ENCODE data around the gene NRP1. TPM values are rescaled to one million over a fixed set of nuclear protein-coding genes. Genes with fewer than 3 reads are reported as not detected.

NRP1 gene
- total RNA-seq, 1 donor from 2014 or later = 208 TPM

- Mint-ChIP-seq H3K36me3 (ENCODE audit: unreplicated experiment) (no peaks in the 10 kb centered on the region), H3K27ac (ENCODE audit: unreplicated experiment) (no peak overlapping the region), H3K9me3 (ENCODE audit: unreplicated experiment) (peaks cover 9% of the 10 kb centered on the region), H3K27me3 (ENCODE audit: unreplicated experiment) (no peaks in the 10 kb centered on the region), H3K4me1 (ENCODE audit: unreplicated experiment) (no peaks in the 10 kb centered on the region), H3K4me3 (ENCODE audit: unreplicated experiment) (no peak overlapping the region)
- DNase-seq (ENCODE audit: extremely low spot score, unreplicated experiment) = no peak
- TF ChIP-seq, protein P1, sequence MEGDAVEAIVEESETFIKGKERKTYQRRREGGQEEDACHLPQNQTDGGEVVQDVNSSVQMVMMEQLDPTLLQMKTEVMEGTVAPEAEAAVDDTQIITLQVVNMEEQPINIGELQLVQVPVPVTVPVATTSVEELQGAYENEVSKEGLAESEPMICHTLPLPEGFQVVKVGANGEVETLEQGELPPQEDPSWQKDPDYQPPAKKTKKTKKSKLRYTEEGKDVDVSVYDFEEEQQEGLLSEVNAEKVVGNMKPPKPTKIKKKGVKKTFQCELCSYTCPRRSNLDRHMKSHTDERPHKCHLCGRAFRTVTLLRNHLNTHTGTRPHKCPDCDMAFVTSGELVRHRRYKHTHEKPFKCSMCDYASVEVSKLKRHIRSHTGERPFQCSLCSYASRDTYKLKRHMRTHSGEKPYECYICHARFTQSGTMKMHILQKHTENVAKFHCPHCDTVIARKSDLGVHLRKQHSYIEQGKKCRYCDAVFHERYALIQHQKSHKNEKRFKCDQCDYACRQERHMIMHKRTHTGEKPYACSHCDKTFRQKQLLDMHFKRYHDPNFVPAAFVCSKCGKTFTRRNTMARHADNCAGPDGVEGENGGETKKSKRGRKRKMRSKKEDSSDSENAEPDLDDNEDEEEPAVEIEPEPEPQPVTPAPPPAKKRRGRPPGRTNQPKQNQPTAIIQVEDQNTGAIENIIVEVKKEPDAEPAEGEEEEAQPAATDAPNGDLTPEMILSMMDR (IDR thresholded peaks at IDR 0.05) = no peak
Observed at GRCh38 chr10:33370434-33370930, 36.0 kb upstream of the NRP1 start.

DNA sequence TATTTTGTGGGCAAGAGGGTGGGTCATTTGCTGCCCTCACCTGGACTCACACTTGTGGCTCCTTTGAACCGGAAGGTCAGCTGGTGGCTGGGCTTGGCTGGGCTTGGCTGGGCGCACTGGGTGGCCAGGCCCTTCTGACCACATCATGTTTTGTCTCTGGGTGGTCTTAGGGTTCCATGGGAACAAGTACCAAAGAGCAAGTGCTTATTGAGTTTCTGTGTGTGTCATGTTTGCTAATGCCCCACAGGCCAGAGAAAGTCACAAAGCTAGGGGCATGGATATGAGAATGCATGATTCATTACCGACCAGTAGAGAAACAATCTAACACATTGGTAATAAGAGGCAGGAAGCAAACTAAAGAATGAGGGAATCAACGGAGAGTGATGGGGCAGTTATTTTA lies 33.6 kb upstream of the NRP1 start:
- H3K4me1 Mint-ChIP-seq (ENCODE audit: unreplicated experiment) = no peaks in the 10 kb centered on the region
- H3K27ac Mint-ChIP-seq (ENCODE audit: unreplicated experiment) = no peak overlapping the region

GRCh38 chr10:33365871-33366411 lies 31.5 kb upstream of the NRP1 start:
- Mint-ChIP-seq H3K27ac (ENCODE audit: unreplicated experiment) (peak overlapping the region; percentile 27), H3K36me3 (ENCODE audit: unreplicated experiment) (no peaks in the 10 kb centered on the region), H3K4me1 (ENCODE audit: unreplicated experiment) (no peaks in the 10 kb centered on the region), H3K27me3 (ENCODE audit: unreplicated experiment) (no peaks in the 10 kb centered on the region), H3K4me3 (ENCODE audit: unreplicated experiment) (no peak overlapping the region), H3K9me3 (ENCODE audit: unreplicated experiment) (peaks cover 9% of the 10 kb centered on the region)
- TF ChIP-seq, protein P1 (IDR thresholded peaks at IDR 0.05) = no peak
- no peak for DNase-seq (ENCODE audit: extremely low spot score, unreplicated experiment)

More for the DNA sequence above, 33.6 kb upstream of the NRP1 start:
- TF ChIP-seq, protein P1 (IDR thresholded peaks at IDR 0.05) = no peak
- no peaks in the 10 kb centered on the region for H3K36me3 Mint-ChIP-seq (ENCODE audit: unreplicated experiment)
- H3K4me3 Mint-ChIP-seq (ENCODE audit: unreplicated experiment) = no peak overlapping the region
- H3K9me3 Mint-ChIP-seq (ENCODE audit: unreplicated experiment) = peaks cover 9% of the 10 kb centered on the region
- no peak for DNase-seq (ENCODE audit: extremely low spot score, unreplicated experiment)
- H3K27me3 Mint-ChIP-seq (ENCODE audit: unreplicated experiment) = no peaks in the 10 kb centered on the region

DNA sequence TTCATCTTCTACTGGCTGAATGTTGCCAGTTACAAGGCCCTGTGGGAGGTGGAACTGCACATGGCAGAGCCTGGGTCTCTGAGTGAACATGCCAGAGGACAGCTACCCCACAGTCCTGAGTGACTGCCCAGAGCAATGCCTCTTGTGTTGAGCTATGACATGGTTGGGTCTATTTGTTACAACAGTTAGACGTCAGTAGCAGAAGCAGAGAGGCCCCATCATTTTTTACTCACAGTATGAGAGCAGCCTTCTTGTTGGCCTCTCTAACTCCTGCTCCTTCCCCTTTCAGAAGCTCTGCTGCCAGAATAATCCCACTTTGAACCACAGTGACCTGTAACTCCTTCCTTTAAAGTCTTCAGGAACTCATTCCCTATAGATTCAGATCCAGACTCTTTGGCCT lies 30.8 kb upstream of the NRP1 start:
- Mint-ChIP-seq H3K36me3 (ENCODE audit: unreplicated experiment) (no peaks in the 10 kb centered on the region), H3K27me3 (ENCODE audit: unreplicated experiment) (no peaks in the 10 kb centered on the region), H3K27ac (ENCODE audit: unreplicated experiment) (peak overlapping the region; percentile 10), H3K9me3 (ENCODE audit: unreplicated experiment) (peaks cover 4% of the 10 kb centered on the region), H3K4me1 (ENCODE audit: unreplicated experiment) (no peaks in the 10 kb centered on the region), H3K4me3 (ENCODE audit: unreplicated experiment) (no peak overlapping the region)
- DNase-seq (ENCODE audit: extremely low spot score, unreplicated experiment) = no peak
- TF ChIP-seq, protein P1 (IDR thresholded peaks at IDR 0.05) = no peak

DNA sequence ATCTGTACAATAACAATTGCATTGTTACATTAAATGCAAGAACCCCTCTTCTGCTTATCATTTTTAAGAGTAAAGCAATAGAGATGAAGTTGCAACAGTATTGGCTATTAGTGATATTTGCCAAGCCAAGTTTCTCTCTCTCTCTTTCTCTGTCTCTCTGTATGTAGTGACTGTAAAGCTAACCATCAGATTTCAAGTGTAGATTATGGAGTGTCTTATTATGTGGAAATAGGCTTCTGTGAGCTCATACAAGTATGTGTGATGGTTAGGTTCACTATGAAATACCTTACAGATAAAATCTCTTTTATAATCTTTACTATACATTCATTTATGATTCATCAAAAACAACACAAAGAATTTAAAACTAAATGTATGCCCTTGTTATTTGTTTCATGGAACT lies 28.6 kb upstream of the NRP1 start:
- Mint-ChIP-seq H3K27ac (ENCODE audit: unreplicated experiment) (no peak overlapping the region), H3K9me3 (ENCODE audit: unreplicated experiment) (peaks cover 4% of the 10 kb centered on the region), H3K27me3 (ENCODE audit: unreplicated experiment) (no peaks in the 10 kb centered on the region), H3K4me3 (ENCODE audit: unreplicated experiment) (no peak overlapping the region), H3K36me3 (ENCODE audit: unreplicated experiment) (no peaks in the 10 kb centered on the region), H3K4me1 (ENCODE audit: unreplicated experiment) (no peaks in the 10 kb centered on the region)
- TF ChIP-seq, protein P1 (IDR thresholded peaks at IDR 0.05) = no peak
- no peak for DNase-seq (ENCODE audit: extremely low spot score, unreplicated experiment)

Measured in osteocyte (in vitro differentiated cells).